ENCODE data around the gene TBC1D7. TPM values are rescaled to one million over a fixed set of nuclear protein-coding genes. Genes with fewer than 3 reads are reported as not detected.

The TBC1D7 gene
- total and polyA plus RNA-seq, 2 donors from 2014 or later, result 12.9 to 39.4 TPM

DNA sequence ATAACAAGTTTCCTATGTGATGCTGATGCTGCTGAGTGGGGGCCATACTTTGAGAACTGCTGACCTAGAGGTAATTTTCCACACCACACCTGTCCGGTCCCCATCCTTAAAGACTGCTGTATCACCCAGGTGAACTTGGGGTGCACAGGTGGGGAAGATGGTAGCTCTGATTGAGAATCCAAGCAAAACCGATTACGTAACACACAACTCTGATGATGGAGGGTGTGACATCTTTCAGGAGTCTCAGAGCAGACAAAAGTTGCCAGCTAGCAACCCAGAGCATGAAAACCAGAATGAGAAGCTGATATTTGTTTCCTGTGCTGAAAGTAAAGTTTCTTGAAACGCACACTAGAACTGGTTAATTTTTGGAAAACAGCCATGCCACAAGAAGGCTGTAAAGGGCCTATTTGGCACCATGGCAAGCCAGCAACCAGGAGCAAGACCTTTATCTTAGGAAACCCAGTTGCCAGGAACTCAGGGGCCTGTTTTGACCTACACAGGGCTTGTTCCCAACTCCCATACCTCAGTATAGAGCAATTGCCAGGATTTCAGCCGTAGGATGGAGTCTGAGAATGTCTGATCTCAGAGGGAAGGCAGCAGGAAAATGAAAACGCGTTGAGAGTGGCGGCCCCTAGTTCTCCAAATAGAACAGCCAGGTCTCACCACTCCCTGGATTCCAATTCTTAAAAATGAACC, 21.6 kb upstream of the TBC1D7 start:
- DNase-seq, result no peak
- H3K9ac ChIP-seq (ENCODE audit: low read length in 3 of 3), result no peak overlapping the region
- H3K36me3 ChIP-seq (ENCODE audit: control insufficient read depth in 2 of 3, insufficient read depth in 3 of 3, low read length in 3 of 3), result no peaks in the 10 kb centered on the region
- no peaks in the 10 kb centered on the region for H3K9me3 ChIP-seq (ENCODE audit: control insufficient read depth in 2 of 3, insufficient read depth in 1 of 3, low read length in 3 of 3)
- FAIRE-seq, result no peak
- H3K4me1 ChIP-seq (ENCODE audit: control insufficient read depth in 2 of 3, insufficient read depth in 2 of 3, low read depth in 1 of 3, low read length in 3 of 3), result no peaks in the 10 kb centered on the region
- intact Hi-C loops (cut with DNase I), result no loop called here
- no peak overlapping the region for H3K4me3 ChIP-seq (ENCODE audit: low read length in 3 of 3)
- TF ChIP-seq, protein P1, sequence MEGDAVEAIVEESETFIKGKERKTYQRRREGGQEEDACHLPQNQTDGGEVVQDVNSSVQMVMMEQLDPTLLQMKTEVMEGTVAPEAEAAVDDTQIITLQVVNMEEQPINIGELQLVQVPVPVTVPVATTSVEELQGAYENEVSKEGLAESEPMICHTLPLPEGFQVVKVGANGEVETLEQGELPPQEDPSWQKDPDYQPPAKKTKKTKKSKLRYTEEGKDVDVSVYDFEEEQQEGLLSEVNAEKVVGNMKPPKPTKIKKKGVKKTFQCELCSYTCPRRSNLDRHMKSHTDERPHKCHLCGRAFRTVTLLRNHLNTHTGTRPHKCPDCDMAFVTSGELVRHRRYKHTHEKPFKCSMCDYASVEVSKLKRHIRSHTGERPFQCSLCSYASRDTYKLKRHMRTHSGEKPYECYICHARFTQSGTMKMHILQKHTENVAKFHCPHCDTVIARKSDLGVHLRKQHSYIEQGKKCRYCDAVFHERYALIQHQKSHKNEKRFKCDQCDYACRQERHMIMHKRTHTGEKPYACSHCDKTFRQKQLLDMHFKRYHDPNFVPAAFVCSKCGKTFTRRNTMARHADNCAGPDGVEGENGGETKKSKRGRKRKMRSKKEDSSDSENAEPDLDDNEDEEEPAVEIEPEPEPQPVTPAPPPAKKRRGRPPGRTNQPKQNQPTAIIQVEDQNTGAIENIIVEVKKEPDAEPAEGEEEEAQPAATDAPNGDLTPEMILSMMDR (IDR thresholded peaks at IDR 0.05; ENCODE audit: borderline replicate concordance, extremely low read depth, insufficient read depth), result no peak
- H3K27me3 ChIP-seq (ENCODE audit: control insufficient read depth, insufficient read depth, low read length), result no peaks in the 10 kb centered on the region
- no peak overlapping the region for H3K27ac ChIP-seq (ENCODE audit: low read depth in 2 of 2, low read length in 2 of 2)

DNA sequence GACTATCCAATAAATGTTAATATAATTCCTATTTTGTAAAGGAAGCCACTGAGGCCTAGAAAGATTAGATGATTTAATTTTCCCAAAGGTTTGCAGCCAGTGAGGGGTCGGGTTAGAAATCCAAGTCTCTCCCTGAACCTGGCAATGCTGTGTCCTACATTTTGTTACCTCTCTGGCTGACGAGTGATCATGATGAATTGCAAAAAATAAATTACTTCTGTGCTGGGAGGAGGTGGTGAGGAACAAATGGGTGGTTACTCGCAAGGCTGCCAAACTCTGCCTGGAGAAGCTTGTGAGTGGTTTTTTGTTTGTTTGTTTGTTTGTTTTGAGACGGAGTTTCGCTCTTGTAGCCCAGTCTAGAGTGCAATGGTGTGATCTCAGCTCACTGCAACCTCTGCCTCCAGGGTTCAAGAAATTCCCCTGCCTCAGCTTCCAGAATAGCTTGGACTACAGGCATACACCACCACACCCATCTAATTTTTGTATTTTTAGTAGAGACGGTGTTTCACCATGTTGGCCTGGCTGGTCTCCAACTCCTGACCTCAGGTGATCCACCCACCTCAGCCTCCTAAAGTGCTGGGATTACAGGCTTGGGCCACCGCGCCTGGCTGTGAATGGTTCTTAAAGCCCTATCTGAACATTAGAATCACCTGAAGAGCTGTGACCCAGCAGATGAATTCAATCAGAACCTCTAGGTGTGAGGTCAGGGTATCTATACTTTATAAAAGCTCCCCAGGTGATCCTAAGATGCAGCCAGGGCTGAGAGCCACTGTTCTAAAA, 20.2 kb upstream of the TBC1D7 start:
- no peaks in the 10 kb centered on the region for H3K9me3 ChIP-seq (ENCODE audit: control insufficient read depth in 2 of 3, insufficient read depth in 1 of 3, low read length in 3 of 3)
- H3K9ac ChIP-seq (ENCODE audit: low read length in 3 of 3), result no peak overlapping the region
- intact Hi-C loops (cut with DNase I), result no loop called here
- TF ChIP-seq, protein P1 (IDR thresholded peaks at IDR 0.05; ENCODE audit: borderline replicate concordance, extremely low read depth, insufficient read depth), result no peak
- H3K27ac ChIP-seq (ENCODE audit: low read depth in 2 of 2, low read length in 2 of 2), result no peak overlapping the region
- no peaks in the 10 kb centered on the region for H3K4me1 ChIP-seq (ENCODE audit: control insufficient read depth in 2 of 3, insufficient read depth in 2 of 3, low read depth in 1 of 3, low read length in 3 of 3)
- DNase-seq (no peak), FAIRE-seq (no peak)
- H3K27me3 ChIP-seq (ENCODE audit: control insufficient read depth, insufficient read depth, low read length), result no peaks in the 10 kb centered on the region
- H3K36me3 ChIP-seq (ENCODE audit: control insufficient read depth in 2 of 3, insufficient read depth in 3 of 3, low read length in 3 of 3), result no peaks in the 10 kb centered on the region
- no peak overlapping the region for H3K4me3 ChIP-seq (ENCODE audit: low read length in 3 of 3)

DNA sequence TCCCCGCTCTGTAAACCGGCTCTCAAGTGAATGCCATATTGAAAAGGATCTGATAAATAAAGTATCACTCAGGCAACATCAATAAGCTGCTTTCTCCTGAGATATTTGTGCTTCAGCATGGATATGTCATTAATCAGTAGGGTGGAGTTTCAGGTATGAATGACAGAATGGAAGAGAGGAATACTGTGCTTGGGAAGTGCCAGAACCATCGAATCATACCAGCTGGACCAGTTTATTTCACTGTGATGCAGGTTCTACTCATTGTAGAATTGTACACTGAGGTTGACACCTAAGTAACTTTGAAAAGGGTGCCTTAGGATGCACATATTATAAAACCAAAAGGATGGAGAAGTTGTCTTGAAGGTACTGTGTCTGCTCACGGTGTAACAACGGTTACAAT, 17.9 kb upstream of the TBC1D7 start:
- no peak overlapping the region for H3K27ac ChIP-seq (ENCODE audit: low read depth in 2 of 2, low read length in 2 of 2)
- H3K9me3 ChIP-seq (ENCODE audit: control insufficient read depth in 2 of 3, insufficient read depth in 1 of 3, low read length in 3 of 3), result no peaks in the 10 kb centered on the region
- intact Hi-C loops (cut with DNase I), result no loop called here
- TF ChIP-seq, protein P1 (IDR thresholded peaks at IDR 0.05; ENCODE audit: borderline replicate concordance, extremely low read depth, insufficient read depth), result no peak
- DNase-seq (no peak), FAIRE-seq (no peak)
- no peak overlapping the region for H3K4me3 ChIP-seq (ENCODE audit: low read length in 3 of 3)
- no peaks in the 10 kb centered on the region for H3K27me3 ChIP-seq (ENCODE audit: control insufficient read depth, insufficient read depth, low read length)
- H3K36me3 ChIP-seq (ENCODE audit: control insufficient read depth in 2 of 3, insufficient read depth in 3 of 3, low read length in 3 of 3), result no peaks in the 10 kb centered on the region
- H3K9ac ChIP-seq (ENCODE audit: low read length in 3 of 3), result no peak overlapping the region
- H3K4me1 ChIP-seq (ENCODE audit: control insufficient read depth in 2 of 3, insufficient read depth in 2 of 3, low read depth in 1 of 3, low read length in 3 of 3), result no peaks in the 10 kb centered on the region

Measured in kidney (tissue), 14 donors.